Stimulated activated CD4-positive, alpha-beta T cell treated with anti-CD3 and anti-CD28 coated beads, TNF-alpha, amount 100 ng/mL, for 1 hour (primary cell): ENCODE results near the gene HELQ.
"Not testable (repeated sequence)": the region's sequence is repeated elsewhere in the genome, so short reads cannot be mapped to it uniquely, and the experiment has no call there.

ENCODE experiments used
- DNase-seq, 3 donors: peaks; one replicate each; pipeline ENCODE4 v3.0.0-alpha.2; 2020; ENCODE audit warnings: low read depth in 3 of 3, low spot score in 1 of 3

The HELQ gene

DNA sequence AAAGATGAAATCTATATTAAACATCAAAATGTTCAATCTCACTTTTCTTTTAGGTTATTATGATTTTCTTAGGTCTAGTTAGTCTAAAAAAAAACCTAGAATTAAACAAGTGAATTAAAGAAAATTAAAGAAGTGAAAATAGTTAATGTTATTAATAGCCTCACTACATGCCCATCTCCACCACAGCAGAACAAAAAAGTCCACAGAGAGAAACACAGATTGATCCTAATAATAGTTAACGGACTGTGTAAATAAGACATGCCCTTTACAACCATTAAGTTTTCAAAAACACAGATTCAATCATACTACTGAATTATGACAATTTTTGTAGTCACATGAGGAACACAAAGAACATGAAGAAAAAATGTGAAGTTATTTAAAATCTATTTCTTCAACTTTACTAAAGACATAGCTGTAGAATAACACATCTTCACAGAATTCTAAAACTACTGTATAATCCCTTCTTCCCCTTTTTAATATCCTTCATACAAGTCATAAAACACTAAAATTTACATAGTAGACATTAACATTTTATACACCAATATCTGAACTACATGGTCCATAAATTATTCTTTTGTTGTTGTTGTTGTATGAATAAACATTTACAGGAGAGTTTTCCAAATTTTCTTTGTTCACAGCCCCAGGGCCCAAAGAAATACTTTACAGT, 15.3 kb downstream of the HELQ start:
- no peak for DNase-seq

DNA sequence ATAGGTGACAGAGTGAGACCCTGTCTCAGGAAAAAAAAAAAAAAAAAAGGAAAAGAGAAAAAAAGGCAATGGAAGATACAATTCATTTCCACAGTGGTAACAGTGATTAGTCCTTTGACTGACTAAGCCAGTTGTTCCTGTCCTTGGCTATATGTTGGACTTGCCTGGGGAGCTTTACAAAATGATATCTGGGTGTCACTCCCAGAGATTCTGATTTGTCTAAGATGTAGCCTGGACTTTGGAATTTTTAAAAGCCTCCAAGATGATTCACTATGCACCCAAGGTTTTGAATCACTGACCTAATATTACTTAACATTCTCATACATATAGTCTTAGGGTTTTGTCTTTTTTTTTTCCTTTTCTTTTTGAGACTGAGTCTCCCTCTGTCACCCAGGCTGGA, 16.9 kb downstream of the HELQ start:
- no peak for DNase-seq

DNA sequence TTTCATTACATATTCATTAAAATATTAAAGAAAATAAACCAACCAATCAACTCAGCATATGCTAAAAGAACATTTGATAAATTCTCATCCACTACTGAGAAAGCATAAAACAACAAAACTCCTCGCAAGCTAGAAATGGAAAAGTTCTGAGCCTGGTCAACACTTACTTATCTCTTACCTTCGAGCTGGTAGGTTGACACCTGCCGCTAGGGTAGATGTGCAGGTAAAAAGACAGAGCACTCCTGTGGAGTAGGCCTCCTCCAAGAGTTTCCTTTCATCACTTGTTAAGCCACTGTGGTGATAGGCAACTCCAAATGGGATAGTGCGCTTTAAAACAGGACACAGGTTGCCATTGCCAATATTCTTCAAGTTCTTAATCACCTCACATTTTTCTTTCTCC, 18.9 kb downstream of the HELQ start:
- DNase-seq: no peak

DNA sequence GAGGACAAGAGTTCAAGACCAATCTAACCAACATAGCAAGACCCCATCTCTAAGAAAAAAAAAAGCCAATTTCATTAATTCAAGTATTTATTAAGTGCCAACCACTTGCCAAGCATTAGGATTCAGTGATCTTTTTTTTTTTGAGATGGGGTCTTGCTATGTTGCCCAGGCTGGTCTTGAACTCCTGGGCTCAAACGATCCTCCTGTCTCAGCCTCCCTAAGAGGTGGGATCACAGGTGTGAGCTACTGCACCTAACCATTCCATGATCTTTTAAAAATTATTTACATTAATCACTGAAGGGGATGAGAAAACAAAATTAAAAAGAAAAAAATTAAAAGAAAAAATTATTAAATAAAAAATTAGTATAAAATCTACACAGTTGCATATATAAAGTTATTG, 24.4 kb downstream of the HELQ start:
- no peak for DNase-seq

DNA sequence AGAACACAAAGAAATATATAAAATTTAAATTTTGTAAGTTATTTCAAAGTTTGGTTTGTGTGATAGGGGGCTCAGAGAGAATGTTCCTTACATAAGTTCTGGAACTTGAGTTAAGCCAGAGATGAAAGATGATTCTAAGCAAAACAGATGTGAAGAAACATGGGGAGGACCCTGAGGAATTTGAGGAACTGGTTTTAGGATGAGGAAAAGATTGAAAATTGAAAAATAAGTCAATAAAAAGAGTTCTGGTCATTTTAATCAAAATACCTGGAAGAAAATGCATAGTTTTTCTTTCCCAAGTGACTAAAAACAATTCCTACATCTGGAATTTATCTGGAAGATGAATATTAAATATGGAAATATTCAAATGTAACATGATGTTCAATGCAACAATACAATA, 37.4 kb downstream of the HELQ start:
- no peak for DNase-seq

DNA sequence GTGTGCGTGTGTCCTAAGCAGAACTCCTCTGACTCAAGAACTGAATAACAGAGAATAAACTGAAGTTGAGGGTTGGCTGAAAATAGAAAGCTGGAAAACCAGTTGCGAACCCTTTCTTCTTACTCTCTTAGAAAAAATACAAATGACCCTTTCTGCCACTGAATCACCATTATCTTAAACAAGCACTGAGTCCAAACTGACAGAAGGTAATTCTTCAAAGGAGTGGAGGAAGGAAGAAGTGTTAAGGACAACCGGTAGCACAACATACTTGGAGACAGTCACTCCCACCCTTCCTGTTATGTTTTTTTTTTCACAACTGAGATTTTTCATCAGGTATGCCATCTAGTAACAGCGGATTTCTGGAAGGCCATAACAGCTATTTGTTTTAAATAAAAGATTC, 38.1 kb downstream of the HELQ start:
- DNase-seq: no peak

DNA sequence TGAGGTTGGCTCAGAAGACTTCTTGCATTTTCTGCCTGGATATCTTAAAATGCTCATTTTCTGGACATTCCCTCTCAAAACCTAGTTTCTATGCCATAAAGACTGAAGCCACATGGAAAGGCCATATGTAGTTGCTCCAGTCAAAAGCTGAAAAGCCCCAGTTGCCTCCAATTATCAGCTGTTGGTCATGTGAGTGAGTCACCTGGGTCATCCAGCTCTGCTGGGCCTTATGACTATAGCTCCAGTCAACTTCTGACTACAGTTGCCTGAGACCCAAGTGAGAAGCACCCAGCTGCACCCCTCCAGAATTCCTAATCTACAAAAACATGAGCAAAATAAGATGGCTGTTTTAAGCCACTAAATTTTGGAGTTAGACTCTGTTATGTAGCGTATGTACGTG, 41.9 kb downstream of the HELQ start:
- DNase-seq: no peak

DNA sequence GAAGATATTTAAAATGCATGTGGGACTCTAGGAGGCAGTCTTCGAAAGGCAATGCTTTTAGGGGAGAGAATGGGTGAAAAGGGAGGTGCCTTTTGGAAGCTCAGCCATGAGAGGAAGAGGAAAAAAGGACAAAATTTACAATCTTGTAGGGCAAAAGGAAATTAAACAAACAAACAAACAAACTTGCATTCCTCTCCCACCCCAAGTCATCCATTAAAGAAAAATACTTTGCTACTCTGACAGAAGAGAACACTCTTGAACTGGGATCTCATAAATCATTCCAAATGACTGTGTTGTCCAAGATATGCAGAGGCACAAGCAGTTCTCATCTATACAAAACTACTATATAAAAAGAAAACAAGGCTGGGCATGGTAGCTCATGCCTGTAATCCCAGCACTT, 46.7 kb downstream of the HELQ start:
- no peak for DNase-seq

DNA sequence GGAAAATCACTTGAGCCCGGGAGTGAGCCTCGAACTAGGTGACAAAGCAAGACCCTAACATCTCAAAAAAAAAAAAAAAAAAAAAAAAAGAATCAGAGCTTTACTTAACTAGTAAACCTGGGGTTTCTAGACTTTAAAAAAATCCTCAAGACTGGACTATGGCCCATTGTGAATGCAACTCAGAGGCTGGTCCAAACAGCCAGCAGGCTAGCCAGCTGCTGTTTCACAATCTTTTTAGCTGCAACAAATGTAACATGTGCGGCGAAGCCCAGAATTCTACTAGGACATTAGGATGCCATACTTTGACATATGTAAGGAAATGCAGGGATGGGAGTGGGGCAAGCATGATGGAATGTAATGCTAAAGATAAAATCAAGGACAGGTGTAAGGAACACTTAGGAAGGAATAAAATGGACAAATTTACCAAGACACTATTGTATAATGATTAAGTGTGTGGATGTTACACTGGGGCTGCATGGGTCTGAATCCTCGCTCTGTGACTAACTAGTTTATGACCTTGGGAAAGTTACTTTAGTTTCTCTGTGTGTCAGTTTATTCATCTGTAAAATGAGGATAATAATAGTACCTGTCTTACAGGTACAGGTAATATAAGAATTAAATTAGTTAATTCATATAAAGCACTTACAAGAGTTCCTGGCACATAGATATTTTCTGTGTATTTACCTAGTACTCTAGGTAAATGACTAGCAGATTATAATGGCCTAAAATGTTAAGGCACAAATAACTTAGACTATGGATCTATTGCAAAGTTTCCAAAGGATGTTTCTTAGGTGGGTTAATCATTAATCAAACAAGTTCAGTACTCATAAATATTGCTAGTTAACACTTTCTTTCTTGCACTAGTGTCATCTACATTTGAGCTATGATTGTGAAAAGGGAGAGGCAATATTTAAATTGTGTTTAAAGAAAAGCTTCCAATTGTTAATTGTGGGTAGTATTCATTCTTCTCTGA, 49.5 kb downstream of the HELQ start:
- DNase-seq: no peak

DNA sequence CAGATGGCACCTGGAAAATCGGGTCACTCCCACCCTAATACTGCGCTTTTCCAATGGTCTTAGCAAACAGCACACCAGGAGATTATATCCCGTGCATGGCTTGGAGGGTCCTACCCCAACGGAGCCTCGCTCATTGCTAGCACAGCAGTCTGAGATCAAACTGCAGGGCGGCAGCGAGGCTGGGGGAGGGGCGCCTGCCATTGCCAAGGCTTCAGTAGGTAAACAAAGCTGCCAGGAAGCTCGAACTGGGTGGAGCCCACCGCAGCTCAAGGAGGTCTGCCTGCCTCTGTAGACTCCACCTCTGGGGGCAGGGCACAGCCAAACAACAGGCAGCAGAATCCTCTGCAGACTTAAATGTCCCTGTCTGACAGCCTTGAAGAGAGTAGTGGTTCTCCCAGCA, 57.5 kb downstream of the HELQ start:
- not testable (repeated sequence) for DNase-seq

DNA sequence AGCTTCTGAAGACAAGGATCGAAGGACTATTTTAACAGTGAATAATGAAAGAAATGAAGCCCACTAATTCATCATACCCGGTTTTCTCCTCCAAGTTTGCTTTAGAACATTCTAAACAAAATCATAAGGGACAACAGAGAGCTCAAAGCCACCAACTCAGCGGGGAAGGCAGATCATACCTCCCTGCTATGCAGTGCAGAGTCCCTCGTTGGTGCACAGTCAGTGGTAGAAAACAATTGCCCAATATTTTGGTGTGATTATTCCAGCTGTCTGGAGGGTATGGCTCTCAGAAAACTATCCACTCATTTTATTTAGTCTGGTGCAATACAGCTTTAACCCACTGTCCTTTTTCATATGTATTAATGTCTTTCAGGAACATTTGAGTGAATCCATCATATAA, 61.7 kb downstream of the HELQ start:
- DNase-seq: no peak

DNA sequence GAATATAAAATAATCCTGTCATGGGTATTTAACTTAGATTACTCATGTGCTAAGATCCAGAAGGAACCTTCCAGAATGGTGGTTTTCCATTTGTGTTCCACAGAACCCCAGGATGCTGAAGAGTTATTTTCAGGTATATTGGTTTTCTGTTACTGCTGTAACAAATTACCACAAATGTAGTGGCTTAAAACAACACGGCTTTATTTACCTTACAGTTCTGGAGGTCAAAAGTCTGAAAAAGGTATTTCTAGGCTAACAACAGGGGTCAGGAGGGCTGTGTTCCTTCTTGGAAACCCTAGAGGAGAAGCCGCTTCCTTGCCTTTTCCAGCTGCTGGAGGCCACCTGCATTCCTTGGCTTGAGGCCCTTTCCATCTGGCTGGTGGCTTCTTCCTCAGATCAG, 63.1 kb downstream of the HELQ start:
- DNase-seq: no peak

DNA sequence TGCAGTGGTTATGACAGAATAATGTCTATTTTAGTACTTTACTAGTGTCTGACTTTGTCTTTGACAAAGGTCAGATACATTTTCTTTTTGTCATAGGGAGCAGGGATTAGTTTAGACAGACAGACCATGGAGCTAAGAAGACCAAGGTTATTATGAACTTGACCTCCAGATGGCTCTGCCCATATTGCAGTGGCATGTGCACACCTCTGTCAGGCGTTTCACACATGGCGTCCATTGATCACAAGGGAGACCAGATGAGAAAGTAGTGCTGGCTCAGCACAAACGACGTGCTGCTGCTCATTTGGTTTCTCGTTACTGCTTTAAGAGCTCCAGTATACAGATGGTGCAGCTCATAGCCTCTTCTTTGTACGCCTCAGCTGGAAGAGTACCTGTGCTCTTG, 64.7 kb downstream of the HELQ start:
- DNase-seq: no peak

DNA sequence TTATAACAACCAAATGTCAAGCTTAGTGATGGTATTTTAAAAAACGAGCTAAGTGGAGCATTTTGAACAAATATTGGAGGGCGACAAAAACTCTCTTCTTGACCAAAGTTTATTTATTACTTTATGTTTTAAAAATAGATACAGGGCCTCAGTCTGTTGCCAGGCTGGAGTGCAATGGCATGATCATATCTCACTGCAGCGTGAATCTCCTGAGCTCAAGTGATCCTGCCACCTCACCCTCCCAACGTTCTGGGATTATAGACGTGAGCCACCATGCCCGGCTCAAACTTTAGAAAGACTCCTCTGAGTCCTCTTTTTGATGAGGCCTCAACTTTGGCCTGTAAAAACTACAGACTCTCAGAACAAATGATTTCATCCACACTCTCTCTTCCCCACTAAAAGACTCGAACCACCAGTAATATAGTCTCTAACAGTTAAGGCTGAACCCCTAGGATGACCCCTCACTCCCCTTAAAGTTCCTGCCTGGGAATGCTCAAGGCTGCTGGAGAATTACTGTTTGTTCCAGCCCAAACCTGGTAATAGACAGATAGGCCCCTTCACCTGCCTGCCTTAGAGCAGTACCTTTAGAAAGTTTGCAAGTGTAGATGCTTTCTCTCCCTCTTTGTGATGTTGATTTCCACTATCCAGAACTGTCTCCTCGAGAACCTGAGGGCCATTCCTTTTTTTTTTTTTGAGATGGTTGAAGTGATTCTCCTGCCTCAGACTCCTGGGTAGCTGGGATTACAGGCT, 65.7 kb downstream of the HELQ start:
- DNase-seq: no peak

DNA sequence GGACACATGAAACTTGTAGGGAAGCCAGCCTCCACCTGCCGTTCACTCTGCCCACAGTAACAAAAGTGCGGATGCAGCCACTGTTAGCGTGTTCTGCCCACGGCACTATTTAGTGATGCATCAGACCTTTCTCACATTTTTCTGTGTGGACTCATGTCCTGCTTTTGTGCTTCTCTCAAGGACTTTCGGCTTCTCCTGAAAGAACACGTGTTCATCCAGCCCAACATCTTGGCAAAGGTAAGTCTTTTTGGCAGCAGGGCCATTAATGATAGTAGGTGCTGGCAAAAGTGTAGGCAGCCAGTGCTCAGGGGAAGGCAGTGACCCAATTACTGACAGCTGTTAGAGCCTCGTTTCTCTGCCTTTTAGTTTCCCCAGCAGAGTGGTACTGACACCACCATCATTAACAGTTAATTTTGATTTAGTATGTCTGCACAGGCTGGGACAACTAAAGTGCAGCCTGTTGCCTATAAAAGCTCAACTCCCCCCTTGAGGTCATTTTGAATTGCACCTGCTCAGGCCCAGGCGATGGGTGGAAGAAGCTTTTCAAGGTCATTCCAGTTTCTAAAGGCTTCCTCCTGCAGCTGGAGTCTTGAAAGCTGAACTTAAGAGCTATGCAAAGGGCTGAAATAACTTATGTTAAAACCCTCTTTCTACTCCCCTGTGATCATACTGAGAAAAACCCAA, 66.4 kb downstream of the HELQ start:
- DNase-seq: no peak

DNA sequence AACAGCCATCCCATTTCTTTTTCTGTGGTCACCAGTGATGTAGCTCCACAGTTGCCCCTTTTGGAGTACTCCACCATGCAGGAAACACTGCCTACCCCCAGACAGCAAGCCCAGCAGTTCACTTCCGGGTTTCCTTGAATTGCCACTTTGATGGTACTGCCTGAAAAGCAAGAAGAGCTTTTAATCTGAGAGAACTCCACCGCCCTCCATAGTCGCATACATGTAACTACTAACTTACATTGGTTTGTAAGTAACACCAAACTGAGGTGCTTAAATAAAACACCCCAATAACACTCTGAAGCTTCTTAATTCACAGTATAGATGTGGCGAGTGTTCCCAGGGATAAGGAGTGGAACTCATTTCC, 67.3 kb downstream of the HELQ start:
- DNase-seq: no peak

DNA sequence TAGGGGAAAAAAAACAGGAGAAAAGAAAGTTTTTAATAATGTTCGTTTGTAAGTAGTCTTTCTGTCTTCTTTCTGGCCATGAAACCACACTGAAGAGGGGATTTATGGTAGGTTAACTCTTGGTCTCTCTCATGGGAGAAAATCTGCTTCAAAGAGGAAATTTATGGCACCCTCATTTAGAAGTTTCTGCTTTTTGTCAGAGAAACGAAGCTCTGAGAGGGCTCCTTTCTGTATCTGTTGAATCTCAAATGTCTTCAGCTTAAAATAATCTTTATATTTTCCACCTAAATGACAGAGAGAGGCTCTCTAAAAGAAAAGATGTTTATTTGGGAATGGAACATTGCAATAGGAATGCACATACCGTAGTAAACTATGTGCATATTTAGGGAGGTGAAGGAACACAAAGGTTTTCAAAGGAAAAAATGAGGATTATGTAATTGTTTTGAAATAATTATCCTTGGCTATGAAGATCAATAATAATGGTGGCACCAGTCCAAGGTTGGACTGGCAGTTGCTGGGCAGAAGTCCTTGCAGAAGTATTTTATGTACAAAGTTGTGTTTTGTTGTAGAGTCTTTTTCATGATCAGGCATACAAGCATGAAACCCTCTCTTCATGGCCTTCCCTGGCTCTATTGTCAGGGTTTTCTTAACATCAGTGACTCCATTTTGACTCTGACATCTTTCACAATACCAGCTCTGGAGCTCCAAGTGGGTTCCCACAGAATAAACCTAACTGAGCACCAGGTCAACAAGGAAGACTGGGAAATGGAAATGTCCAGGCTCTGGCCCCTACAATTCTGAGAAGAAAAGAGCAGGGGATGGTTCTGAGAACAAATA, 67.9 kb downstream of the HELQ start:
- DNase-seq: no peak

DNA sequence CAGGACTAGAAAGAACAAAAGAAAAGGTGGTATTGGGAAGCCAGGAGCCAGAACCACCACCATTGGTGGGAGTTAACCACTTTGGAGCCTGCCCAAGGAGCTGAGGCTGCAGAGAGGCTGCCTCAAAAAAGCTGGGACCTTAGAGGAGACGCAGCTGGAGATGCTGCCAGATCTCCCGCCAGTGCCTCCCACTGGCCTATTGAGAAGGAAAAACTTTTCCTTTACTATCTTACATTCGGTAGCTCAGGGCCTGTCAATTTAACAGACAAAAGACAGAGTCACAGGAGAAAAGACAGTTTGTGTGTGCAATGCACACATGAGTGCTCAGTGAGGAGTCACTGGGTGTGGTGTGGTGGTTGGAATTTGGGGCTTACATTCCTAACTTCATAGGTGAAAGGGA, 68.6 kb downstream of the HELQ start:
- no peak for DNase-seq

DNA sequence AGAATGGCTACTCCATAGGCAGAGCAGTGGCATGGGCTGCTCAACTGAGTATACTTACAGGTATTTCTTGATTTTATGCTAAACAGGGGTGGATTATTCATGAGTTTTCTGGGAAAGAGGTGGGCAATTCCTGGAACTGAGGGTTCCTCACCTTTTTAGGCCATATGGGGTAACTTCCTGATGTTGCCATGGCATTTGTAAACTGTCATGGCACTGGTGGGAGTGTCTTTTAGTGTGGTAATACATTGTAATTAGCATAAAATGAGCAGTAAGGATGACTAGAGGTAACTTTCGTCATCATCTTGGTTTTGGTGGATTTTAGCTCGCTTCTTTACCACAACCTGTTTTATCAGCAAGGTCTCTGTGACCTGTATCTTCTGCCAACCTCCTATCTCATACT, 72.8 kb downstream of the HELQ start:
- no peak for DNase-seq

DNA sequence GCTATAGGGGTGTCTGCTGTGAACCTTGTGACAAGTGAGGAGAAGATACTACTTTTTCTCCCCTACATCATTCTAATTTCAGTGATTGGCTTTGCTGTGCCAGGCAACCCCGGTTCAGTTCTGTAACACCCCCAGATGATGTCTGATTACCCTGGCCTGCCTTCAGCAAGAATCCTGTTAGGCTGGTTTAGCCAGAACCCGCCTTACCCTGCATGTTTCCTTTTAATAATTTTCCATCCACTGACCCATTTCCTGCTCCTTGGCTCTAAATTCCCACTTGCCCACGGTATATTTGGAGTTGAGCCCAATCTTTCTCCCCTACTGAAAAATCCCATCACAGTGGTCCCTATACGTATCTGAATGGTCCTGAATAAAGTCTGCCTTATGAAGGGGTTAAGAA, 74.5 kb downstream of the HELQ start:
- DNase-seq: no peak

DNA sequence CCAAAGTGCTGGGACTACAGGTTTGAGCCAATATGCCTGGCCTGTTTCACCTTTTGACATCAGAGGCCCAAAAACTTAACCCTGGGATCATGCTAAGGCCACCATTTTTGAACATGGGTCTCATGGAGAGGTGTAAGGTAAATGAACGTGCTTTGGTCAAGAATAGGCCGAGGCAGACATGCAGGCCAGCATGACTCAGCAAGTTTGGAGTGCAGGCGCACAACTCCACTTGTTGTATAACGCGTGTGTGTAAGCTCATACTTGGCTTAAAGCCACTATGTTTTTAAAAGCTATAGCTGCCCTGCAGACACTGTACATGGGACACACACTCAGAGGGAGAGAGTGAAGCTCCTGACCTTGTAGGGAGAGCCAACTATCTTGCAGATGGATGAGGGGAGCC, 77.2 kb downstream of the HELQ start:
- no peak for DNase-seq
